Activated CD4-positive, alpha-beta T cell treated with anti-CD3 and anti-CD28 coated beads, Interleukin-2, amount 50 U/mL, for 24 hours (primary cell): ENCODE results near the gene ITCH.
"Not testable (repeated sequence)": the region's sequence is repeated elsewhere in the genome, so short reads cannot be mapped to it uniquely, and the experiment has no call there.

Experiments
- DNase-seq, 2 donors: peaks; one replicate each; pipeline ENCODE4 v3.0.0-alpha.2; 2020; ENCODE audit warnings: low read depth in 1 of 2, low spot score in 1 of 2

Gene ITCH

DNA sequence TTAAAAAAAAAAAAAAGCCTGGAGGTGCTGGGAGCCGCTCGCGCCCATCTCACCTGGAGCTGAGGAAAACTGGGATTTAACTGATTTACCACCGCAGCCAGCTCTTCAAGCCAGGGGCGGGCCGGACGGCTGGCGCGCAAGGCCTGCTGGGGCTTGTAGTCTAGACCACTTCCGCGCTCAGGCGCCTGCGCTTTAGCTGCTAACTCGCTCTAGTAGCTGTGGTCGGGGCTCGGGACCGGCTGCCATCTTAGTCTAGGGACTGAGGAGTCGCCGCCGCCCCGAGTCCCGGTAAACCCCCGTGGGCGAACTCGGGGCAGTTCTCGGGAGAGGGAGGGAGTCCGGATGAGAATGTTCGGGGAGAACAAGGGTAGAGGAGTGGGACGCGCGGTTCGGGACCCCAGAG is at the start of gene ITCH:
TSS of gene ITCH (plus strand) at position 212 of the 403 bp plus-strand sequence. CDS start 30,539 bp downstream, outside the sequence.
- peak; percentile 68 to 90 for DNase-seq

DNA sequence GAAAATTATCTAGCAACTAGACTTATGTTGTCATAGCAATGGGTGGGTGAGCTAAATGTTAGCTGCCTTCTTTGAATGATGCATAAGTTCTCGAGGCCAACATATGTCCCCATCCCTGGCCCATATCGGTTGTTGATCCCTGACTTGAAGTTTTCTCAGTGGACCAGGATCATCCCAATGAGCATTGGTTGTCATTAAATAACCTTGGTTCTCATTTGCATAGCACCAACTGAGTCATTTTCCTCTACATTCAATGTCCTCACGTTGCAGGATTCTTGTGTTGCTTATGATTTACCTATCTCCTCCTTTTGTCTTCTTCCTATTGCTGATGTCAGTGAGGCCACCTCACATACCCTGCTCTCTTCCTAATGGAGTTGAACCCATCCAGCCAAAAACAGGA is 47.8 kb upstream of the ITCH start:
- DNase-seq: no peak

DNA sequence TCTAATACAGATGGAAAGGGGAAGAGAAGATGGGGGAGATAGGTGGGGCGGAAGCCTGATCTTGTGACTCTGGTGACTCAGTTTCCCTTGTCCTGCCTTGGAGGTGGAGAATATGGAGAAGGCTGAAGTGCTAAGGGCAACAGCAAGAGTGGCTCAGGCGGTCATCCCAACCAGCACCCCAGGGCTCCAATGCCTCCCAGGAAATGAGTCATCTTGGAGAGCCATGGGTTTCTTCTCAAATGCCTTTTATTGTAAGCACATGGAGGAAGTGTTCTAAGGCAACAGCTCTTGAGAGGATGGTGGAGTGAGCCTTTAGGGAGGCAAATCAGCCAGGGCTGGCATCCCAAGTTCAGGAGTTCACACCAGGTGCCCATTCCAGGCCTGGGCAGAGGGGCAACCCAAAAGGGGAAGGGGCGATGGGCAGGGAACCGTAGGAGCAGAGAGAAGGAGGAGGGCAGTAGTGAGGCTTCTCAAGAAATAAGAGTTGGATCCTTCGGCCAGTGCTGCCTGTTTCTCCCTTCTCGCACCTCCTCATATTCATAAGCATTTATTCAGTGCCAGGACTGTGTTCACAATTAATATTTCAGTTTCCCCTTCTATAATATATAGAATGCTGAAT is 46.8 kb upstream of the ITCH start:
- DNase-seq: no peak

DNA sequence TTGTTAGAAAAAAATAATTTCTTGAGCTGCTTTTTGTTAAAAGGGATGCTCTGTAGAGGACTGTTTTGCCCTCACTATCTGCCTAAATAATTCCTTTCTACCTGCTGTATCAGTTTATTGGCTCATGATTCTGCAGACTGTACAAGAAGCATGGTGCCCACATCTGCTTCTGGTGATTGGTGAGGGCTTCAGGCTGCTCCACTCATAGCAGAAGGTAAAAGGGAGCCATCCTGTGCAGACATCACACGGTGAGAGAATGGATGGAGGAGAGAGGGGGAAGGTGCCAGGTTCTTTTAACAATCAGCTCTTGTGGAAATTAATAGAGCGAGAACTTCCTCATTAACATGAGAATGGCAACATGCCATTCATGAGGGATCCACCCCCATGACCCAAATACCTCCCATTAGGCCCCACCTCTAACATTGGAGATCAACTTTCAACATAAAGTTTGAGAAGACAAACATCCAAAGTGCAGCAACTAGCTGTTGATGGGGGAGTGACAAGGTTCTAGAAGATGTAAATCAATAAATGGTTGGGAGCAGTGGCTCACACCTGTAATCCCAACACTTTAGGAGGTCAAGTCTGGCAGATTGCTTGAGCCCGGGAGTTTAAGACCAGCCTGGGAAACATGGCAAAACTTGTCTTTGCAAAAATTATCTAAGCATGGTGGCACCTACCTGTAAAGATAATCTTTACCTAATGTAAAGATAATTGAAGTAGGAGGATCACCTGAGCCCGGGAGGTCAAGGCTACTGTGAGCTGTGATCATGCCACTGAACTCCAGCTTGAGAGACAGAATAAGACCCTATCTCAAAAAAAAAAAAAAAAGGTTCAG is 44.2 kb upstream of the ITCH start:
- DNase-seq: no peak

DNA sequence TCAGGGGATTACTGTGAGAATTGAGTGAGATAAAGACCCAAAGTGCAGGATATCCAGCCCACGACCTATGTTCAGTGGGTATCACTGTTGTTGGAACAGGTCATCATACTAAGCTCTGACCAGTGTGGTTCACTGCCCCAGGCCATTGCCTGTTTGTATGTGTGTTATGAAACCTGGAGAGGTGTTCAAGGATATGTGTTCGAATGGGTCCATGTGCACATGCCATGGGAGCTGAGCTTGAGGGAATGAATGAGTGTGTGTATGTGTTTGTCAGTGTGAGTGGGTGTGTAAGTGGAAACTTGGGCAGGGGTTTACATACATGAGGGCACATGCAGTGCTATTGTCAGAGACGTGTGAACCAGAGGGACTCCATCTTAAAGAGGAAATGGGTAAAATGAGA is 42.2 kb upstream of the ITCH start:
- no peak for DNase-seq

DNA sequence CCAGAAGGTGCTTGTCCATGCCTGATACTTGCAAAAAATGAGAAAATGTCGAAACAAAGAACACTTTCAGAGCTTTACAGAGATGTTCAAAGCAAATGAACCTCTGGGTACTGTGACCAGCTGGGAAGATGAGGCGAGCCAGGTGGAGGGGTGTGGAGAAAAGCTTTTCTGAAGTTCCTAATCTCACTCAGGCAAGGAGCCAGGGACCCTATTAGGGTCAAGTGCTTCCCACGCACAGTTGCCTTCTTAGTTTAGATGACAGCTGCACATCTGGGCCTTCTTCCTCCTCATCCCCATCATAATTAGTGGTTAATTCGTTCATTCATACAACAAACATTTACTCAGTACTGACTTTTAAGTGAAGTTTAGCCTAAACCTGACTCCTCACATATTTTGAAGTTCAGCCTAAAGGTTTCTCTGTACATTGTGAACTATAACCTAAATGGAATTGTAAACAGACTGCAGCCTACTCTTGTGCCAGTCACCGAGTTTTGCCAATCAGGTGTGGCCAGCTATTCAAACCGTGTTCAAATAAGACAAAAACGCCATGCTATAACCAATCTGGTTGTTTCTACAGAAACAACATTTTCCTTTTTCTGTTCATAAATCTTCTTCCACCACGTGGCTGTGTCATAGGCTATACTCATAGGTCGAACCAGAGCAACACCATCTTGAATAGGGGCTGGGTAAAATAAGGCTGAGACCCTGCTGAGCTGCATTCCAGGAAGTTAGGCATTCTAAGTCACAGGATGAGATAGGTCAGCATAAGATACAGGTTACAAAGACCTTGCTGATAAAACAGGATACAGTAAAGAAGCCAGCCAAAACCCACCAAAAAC is 40.6 kb upstream of the ITCH start:
- no peak for DNase-seq

DNA sequence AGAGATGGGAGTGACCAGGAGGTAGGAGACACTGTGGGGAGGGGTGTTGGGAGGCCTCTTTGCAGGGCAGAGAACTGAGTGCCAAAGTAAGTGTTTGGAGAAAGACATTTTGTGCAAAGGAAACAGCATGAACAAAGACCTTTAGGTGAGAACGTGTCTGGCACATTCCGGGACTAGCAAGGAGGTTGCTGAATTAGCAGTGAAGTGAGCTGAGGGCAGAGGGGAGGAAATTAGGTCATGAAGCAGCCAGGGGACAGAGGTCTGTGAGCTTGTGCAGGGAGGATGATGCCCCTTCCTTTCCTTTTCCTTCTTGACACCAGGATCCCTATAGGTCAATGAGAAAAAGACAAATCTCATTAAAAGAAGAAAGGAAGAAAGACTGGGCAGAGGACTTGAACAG is 38.5 kb upstream of the ITCH start:
- no peak for DNase-seq

DNA sequence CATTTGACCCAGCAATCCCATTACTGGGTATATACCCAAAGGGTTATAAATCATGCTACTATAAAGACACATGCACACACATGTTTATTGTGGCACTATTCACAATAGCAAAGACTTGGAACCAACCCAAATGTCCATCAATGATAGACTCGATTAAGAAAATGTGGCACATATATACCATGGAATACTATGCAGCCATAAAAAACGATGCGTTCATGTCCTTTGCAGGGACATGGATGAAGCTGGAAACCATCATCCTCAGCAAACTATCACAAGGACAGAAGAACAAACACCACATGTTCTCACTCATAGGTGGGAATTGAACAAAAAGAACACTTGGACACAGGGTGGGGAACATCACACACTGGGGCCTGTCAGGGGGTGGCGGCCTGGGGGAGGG is 34.9 kb upstream of the ITCH start:
- not testable (repeated sequence) for DNase-seq

DNA sequence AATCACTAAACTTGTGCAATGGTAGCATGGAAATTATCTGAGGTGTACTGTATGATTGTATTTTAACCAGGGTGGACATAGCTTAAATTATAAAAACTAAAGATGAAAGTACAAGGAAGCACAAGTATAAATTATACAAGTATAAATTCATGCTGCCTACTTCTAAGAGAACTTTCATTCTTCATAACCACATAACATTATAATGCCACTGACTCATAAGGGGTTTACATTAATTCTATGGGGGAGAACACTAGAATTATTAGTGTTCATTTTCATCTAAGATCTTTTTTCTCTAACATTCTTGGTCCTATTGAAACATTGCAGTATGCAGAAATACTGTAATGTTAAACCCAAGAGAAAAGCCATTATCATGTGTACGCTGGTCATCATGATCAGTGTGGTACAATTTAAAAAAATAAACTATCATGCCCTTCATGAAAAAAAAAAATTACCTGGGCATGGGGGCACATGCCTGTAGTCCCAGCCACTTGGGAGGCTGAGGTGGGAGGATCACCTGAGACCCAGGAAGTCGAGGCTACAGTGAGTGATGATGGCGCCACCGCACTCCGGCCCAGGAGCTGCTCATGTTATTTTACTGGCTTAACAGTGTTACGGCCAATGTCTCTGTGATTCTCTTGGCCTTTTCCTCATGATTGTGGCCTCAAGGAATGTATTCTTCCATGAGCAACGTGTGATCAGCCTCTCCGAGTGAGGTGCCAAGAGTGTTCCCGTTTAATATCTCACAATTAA is 34.0 kb upstream of the ITCH start:
- DNase-seq: no peak

DNA sequence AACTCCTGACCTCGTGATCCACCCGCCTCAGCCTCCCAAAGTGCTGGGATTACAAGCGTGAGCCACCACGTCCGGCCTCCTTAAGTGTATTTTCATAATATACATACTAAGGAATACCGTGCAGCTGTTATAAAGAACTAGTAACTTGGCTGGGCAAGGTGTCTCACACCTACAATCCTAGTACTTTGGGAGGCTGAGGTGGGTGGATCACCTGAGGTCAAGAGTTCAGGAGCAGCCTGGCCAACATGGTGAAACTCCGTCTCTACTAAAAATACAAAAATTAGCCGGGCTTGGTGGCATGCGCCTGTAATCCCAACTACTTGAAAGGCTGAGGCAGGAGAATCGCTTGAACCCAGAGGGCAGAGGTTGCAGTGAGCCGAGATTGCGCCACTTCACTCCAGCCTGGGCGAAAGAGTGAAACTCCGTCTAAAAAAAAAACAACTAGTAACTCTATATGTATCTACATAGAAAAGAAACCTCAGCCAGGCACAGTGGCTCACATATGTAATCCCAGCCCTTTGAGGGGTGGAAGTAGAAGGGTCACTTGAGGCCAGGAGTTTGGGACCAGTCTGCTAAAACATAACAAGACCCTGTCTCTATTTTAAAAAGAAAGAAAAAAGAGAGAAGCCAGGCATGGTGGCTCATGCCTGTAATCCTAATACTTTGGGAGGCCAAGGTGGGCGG is 32.1 kb upstream of the ITCH start:
- DNase-seq: not testable (repeated sequence)

DNA sequence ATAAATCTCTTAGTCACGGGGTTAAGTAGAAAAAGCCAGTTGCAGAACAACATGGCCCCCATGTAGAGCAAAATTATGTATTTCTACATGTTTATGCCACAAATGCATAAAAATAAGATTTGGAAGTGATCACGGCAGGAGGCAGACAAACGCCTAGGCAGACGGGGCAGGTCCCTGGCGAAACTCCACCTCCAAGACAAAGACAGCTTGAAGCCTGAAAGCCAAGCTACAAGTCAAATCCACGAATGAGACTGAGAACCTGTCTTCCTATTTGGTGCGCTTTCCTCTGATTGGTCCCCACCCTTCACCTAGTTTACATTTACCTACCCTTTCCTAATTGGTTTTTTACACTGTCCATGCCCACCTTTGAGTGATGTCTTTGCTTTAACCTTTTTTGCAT is 31.2 kb upstream of the ITCH start:
- no peak for DNase-seq

DNA sequence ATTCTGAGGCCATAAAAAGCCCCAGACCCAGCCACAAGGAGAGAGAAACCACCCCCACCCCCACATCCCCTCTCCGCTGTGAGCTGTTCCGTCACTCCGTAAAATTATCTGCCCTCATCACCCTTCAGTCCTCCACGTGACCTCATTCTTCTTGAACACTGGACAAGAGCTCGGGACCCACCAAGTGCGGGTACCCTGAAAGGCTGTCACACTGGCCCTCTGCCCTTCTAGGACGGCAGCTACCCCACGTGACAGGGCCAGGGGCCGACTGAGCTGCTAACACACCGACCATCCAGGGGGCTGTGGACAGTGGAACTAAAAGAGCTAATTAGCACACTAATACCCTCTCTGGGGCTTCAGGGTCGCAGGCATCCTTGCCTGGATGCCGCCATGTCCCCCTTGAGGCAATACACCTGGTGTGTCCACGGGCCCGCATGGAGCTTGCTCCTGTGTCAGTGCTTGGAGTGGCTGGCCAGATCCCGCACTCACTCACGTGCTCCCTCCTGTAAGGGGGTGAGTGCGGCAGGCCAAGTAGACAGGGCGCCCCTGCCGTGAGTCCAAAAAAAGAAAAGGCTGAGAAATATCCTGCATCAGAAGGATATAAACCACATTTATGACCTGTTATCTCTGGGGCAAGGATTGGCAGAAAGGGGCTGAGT is 30.7 kb upstream of the ITCH start:
- no peak for DNase-seq

DNA sequence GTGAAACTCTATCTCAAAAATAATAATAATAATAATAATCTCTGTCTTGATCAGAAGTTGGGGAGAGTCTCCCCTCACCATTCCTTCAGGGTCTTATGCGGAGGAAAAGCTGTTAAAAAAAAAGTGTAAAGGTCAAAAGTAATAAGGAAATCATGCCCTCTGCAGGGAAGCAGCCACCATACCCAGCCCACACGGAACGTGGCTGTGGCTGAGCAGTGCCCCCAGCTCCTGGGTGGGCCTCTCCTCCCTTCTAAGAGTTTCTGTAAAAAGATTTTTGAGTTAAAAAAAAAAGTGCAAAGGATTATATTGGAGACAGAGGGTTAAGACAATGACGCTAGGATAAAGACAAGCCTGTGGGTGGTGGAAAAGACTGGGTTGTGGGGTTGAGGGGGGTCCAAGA is 29.3 kb upstream of the ITCH start:
- no peak for DNase-seq

DNA sequence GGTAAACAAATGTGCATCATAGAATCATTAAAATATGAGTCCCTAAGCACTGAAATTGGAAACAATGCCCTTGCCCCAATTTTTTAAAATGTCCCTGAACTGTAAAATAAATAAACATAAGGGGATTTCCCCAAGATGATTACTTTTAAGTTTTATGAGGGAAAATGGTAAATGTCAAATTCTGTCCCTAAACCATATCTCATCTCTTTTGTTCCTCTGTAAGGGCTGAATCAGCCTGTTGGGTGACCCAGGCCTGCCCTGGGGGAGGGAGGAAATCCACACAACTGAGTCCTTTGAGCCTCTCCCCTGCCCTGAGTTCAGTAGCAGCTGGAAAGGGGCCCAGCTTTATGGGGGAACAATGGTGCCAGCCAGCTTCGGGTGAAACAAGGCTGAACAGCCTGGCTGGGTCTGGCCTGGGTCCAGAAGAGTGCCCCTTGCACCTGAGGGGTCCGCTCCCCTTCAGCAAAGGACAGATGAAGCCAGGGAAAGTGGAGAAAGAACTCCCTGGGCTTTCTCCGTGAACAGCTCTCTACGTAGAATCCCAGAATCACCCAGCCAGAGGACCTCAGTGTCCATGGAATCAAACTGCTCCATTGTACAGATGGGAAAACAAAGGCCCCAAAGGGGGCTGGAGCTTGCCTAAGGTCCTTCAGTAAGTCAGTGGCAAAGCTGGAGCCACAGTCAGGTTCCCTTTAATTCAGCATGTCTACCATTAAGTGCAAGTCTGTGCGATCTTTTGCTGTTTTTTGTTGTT is 28.2 kb upstream of the ITCH start:
- no peak for DNase-seq

DNA sequence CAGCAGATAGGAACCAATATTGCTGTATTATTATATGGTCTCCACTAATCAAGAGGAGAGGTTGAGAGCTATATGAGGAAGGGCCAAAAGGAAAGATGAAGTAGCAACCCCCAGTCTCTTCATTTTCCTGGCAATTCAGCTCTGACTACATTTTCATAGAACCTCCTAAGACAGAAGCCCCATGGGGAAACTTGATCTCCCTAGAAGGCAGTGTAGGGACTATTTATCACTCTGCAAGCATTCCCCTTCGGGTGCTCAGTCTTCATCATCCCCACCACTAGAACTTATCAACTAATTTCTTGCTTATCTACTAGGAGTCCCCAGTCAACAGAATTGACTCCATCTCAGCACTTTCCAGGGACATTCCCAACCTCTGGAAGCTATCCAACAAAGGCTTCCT is 25.5 kb upstream of the ITCH start:
- DNase-seq: no peak

DNA sequence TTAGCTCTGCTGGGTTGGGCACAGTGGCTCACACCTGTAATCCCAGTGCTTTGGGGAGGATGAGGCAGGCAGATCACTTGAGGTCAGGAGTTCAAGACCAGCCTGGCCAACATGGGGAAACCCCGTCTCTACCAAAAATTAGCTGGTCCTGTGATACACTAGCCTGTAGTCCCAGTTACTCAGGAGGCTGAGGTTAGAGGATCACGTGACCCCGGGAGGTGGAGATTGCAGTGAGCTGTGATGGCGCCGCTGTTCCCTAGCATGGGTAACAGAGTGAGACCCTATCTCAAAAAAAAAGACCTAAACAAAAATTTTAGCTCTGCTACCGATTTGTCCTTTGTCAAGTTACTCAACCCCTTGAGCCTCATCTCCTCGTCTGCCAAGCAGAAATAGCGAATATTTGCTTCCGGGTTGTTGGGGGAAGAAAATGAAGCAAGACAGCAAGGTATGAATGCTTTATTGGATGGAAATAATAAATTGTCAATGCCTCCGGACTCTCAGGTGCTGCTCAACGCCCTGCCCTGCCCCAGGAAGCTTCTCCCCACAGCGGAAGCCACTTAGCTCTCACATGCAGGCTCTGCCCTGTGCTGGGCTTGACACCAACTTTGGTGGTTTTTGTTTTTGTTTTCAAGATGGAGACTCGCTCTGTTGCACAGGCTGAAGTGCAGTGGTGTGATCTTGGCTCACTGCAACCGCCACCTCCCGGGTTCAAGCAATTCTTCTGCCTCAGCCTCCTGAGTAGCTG is 24.9 kb upstream of the ITCH start:
- no peak for DNase-seq

DNA sequence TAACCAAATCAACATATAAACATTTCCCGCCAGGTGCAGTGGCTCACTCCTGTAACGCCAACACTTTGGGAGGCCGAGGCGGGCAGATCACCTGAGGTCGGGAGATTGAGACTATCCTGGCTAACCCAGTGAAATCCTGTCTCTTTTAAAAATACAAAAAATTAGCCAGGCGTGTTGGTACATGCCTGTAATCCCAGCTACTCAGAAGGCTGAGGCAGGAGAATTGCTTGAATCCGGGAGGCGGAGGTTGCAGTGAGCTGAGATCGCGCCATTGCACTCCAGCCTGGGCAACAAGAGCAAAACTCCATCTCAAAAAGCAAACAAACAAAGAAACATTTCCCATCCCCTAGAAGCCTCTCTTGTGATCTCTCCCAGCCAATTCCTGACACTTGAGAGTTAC is 22.3 kb upstream of the ITCH start:
- DNase-seq: not testable (repeated sequence)

DNA sequence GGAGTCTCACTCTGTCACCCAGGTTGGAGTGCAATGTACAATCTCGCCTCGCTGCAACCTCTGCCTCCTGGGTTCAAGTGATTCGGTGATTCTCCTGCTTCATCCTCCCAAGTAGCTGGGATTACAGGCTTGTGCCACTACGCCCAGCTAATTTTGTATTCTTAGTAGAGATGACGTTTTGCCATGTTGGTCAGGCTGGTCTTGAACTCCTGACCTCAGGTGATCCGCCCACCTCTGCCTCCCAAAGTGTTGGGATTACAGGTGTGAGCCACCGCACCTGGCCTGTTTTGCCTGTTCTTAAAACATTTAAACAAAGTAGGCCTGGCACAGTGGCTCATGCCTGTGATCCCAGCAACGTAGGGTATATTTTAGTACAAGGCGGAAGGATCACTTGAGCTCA is 21.9 kb upstream of the ITCH start:
- DNase-seq: not testable (repeated sequence)
